AG09319 (cell line): ENCODE results near the gene SPAG5.

Experiments used
- DNase-seq: peaks from one replicate; pipeline ENCODE4 v3.0.0-alpha.2; 2010; ENCODE audit warnings: low read depth; ENCODE audit errors: extremely low read depth
- CTCF ChIP-seq: IDR thresholded peaks from 2 replicates; pipeline ENCODE4 v1.5.1; 2011; ENCODE audit warnings: low read depth, mild to moderate bottlenecking, inconsistent platforms, low read length, moderate library complexity

Gene SPAG5

GRCh38 chr17:28599311-28600184 is 723 bp upstream of the SPAG5 start:
- no peak for TF ChIP-seq CTCF
- DNase-seq, result peak; percentile 14

- TF ChIP-seq CTCF, result no peak
- DNase-seq, result no peak
Measured at GRCh38 chr17:28598389-28598788, 436 bp downstream of the SPAG5 start.

- no peak for DNase-seq
- no peak for TF ChIP-seq CTCF
Measured at GRCh38 chr17:28597606-28598383, 1.0 kb downstream of the SPAG5 start.

GRCh38 chr17:28592260-28592659 is 6.6 kb downstream of the SPAG5 start:
- DNase-seq, result no peak
- no peak for TF ChIP-seq CTCF

GRCh38 chr17:28585851-28586250 is 13.0 kb downstream of the SPAG5 start:
- DNase-seq, result no peak
- TF ChIP-seq CTCF, result no peak

- DNase-seq, result no peak
- TF ChIP-seq CTCF, result no peak
Measured at GRCh38 chr17:28584434-28584833, 14.4 kb downstream of the SPAG5 start.

- no peak for DNase-seq
- no peak for TF ChIP-seq CTCF
Measured at GRCh38 chr17:28582513-28582912, 16.3 kb downstream of the SPAG5 start.
